Measurements from ENCODE around the gene NCEH1. TPM values are rescaled to one million over a fixed set of nuclear protein-coding genes. Genes with fewer than 3 reads are reported as not detected.

NCEH1 gene
- total and polyA plus RNA-seq, 4 donors: 6.3 to 52.1 (median 10.6) TPM

DNA sequence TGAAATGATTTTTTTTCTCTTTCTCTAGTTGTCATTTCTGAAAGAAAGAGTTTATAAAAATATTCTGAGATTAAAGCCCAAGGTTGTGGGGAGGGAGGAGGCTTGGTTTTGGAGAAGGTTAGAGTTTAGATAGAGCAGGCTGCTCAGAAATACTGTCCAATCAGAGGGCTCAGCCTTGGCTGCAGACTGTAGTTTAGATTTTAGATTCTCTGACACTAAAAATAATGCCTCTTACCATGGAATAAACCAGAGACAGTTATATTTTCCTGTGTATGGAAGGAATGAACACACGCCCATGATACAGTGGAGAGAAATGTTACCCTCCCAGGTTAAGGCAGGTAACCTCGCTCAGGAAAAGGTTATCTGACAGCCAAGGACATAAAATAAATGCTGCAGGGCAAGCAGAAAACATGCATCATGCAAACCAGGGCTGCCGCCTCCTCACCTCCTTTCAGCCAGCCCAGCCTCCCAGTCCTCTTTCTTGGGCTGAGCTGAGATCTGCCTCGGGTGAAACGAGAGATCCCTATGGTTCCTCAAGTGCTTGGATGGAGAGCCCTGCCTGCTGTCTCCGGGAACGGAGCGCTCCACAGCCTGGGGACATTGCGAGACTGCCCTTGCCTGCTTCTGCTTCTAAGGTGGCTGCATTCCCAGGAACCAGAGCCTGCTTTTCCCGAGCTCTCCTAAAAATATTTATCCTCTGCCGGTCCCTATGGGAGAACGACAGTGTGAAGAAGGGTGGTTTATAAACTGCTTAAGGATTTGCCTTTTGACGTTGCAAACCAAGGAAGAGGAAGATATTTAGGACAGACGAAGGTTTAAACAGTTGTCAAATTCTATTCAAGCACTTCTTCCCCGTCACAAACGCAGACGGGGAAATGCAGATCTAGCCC, 848 bp downstream of the NCEH1 start:
- peaks cover 0 to 13% (median 4%) of the 10 kb centered on the region in 5 donors for H3K4me1 ChIP-seq (ENCODE audit: control insufficient read depth in 5 of 5, insufficient read depth in 5 of 5, low read length in 5 of 5)
- peak overlapping the region; percentile 77 to 98 for H3K27ac ChIP-seq (ENCODE audit: low read depth in 1 of 2, low read length in 1 of 2)
- H3K36me3 ChIP-seq (ENCODE audit: control insufficient read depth in 4 of 4, insufficient read depth in 4 of 4, low read length in 4 of 4): no peaks in the 10 kb centered on the region
- peak; percentile 7 for ATAC-seq (ENCODE audit: insufficient read depth, low FRiP score)
- TF ChIP-seq CTCF (IDR thresholded peaks at IDR 0.05; ENCODE audit: control extremely low read depth, extremely low read depth): no peak
- DNase-seq: peak in 2 of 3 donors; percentile 32 to 41
- H3K27me3 ChIP-seq (ENCODE audit: control insufficient read depth in 3 of 3, insufficient read depth in 3 of 3, low read length in 2 of 3): peaks cover 0 to 3% (median 0%) of the 10 kb centered on the region in 3 donors
- 3 to 5% methylated on average over 17 of the region's 17 CpGs for WGBS, 2 donors
- H3K4me3 ChIP-seq: peak overlapping the region; percentile 75
- peak overlapping the region; percentile 63 for H3K9ac ChIP-seq (ENCODE audit: insufficient read depth in 1 of 2, low read length in 2 of 2)
- H3K9me3 ChIP-seq (ENCODE audit: control insufficient read depth in 4 of 4, insufficient read depth in 3 of 4, low read length in 3 of 4): no peaks in the 10 kb centered on the region

DNA sequence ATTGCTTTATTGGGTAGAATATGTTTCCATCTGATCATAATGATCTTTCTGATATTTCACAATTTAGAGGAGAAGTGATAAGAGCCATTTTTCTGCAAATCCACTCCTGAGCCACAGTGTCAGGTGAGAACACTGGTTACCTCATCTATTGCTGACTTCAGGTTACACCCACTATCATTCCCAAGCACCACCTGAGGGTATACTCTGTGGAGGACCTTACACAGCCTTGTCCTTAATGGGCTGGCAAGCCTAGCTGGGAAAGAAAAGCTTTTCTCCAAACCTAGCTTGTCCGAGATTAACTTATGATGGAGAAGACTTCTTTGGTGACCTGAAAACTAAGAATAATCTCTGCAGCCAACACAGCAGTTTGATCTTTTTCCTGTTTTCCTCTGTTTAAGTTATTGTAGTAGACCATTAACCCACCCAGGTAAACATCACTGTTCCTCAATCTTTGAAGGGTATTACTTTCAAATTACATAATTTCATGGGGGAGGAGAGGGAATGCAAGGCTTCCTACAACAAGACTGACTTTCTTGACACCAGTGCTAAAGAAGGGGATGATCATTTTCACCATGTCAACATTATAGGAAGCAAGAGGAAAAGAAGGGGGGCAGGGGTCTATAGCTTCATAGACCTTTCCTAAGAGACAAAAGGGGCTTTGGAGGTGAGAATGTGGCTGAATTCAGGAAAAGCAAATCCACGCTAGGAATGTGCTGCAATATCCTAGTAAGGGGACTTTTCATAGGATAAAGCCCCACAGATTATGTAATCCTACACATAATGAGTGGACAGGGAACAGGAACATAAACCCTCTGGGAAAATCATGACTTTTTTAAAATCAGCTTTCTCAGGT, 1.7 kb downstream of the NCEH1 start:
- peaks cover 0 to 14% (median 4%) of the 10 kb centered on the region in 5 donors for H3K4me1 ChIP-seq (ENCODE audit: control insufficient read depth in 5 of 5, insufficient read depth in 5 of 5, low read length in 5 of 5)
- ATAC-seq (ENCODE audit: insufficient read depth, low FRiP score) (no peak), DNase-seq (no peak)
- H3K36me3 ChIP-seq (ENCODE audit: control insufficient read depth in 4 of 4, insufficient read depth in 4 of 4, low read length in 4 of 4): no peaks in the 10 kb centered on the region
- peaks cover 0 to 3% (median 0%) of the 10 kb centered on the region in 3 donors for H3K27me3 ChIP-seq (ENCODE audit: control insufficient read depth in 3 of 3, insufficient read depth in 3 of 3, low read length in 2 of 3)
- no peak overlapping the region for H3K4me3 ChIP-seq
- no peak for TF ChIP-seq CTCF (IDR thresholded peaks at IDR 0.05; ENCODE audit: control extremely low read depth, extremely low read depth)
- no peak overlapping the region for H3K9ac ChIP-seq (ENCODE audit: insufficient read depth in 1 of 2, low read length in 2 of 2)
- WGBS, 2 donors: 87 to 89% methylated on average over 2 of the region's 2 CpGs
- H3K9me3 ChIP-seq (ENCODE audit: control insufficient read depth in 4 of 4, insufficient read depth in 3 of 4, low read length in 3 of 4): no peaks in the 10 kb centered on the region
- peak overlapping the region; percentile 39 to 77 for H3K27ac ChIP-seq (ENCODE audit: low read depth in 1 of 2, low read length in 1 of 2)

- no peak overlapping the region for H3K9ac ChIP-seq (ENCODE audit: insufficient read depth in 1 of 2, low read length in 2 of 2)
- no peaks in the 10 kb centered on the region for H3K9me3 ChIP-seq (ENCODE audit: control insufficient read depth in 4 of 4, insufficient read depth in 3 of 4, low read length in 3 of 4)
- H3K27me3 ChIP-seq (ENCODE audit: control insufficient read depth in 3 of 3, insufficient read depth in 3 of 3, low read length in 2 of 3): peaks cover 0 to 3% (median 0%) of the 10 kb centered on the region in 3 donors
- WGBS, 2 donors: 55 to 83% methylated on average over 1 of the region's 1 CpG
- ATAC-seq (ENCODE audit: insufficient read depth, low FRiP score): no peak
- no peak overlapping the region for H3K27ac ChIP-seq (ENCODE audit: low read depth in 1 of 2, low read length in 1 of 2)
- no peaks in the 10 kb centered on the region for H3K36me3 ChIP-seq (ENCODE audit: control insufficient read depth in 4 of 4, insufficient read depth in 4 of 4, low read length in 4 of 4)
- no peak overlapping the region for H3K4me3 ChIP-seq
- no peak for DNase-seq
- TF ChIP-seq CTCF (IDR thresholded peaks at IDR 0.05; ENCODE audit: control extremely low read depth, extremely low read depth): no peak
- peaks cover 0 to 16% (median 4%) of the 10 kb centered on the region in 5 donors for H3K4me1 ChIP-seq (ENCODE audit: control insufficient read depth in 5 of 5, insufficient read depth in 5 of 5, low read length in 5 of 5)
These were observed 2.9 kb downstream of the NCEH1 start for GRCh38 chr3:172707967-172708366.

Measured in lung (tissue), 12 donors.